H1 (cell line): ENCODE measurements around the gene UGT1A6. TPM values are rescaled to one million over a fixed set of nuclear protein-coding genes. Genes with fewer than 3 reads are reported as not detected.

ENCODE experiments used
- CTCF ChIA-PET: fragments of 300-600 bp; sonication (Branson Sonifier 250); formaldehyde crosslinking; loops from one replicate; lab custom pipeline; 2021; ENCODE audit not compliant: partially characterized antibody; lab: Charles Lee
- POLR2A ChIA-PET: fragments of 300-600 bp; sonication (Branson Sonifier 250); formaldehyde crosslinking; loops from one replicate; lab custom pipeline; 2021; ENCODE audit warnings: inconsistent platforms; ENCODE audit not compliant: partially characterized antibody; lab: Charles Lee
- DNase-seq, 2 experiments: peaks; one replicate each; pipeline versions ENCODE4 v3.0.0 to v3.0.0-alpha.2; 2010 to 2022; ENCODE audit warnings: low spot score in 2 of 2, low read depth in 1 of 2, mixed read lengths in 1 of 2
- FAIRE-seq: peaks from 2 replicates; lab custom pipeline; 2011; peaks lifted over from hg19 to GRCh38; lab: Jason Lieb, UNC
- H2AFZ ChIP-seq: 2 replicates; pipeline ENCODE4 v1.8.1; 2012; ENCODE audit warnings: low read length, inconsistent platforms
- H2AK5ac ChIP-seq: 2 replicates; pipeline ENCODE4 v1.6.1; 2013; ENCODE audit warnings: low read depth, low read length
- H2BK120ac ChIP-seq: replicated peaks from 2 replicates; pipeline ENCODE3; 2013; ENCODE audit warnings: low read depth, low read length, inconsistent platforms
- H2BK12ac ChIP-seq: 2 replicates; pipeline ENCODE4 v1.6.1; 2013; ENCODE audit warnings: low read depth, low read length
- H2BK15ac ChIP-seq: 2 replicates; pipeline ENCODE4 v1.6.1; 2013; ENCODE audit warnings: low read length
- H2BK20ac ChIP-seq: 2 replicates; pipeline ENCODE4 v1.6.1; 2013; ENCODE audit warnings: low read length
- H2BK5ac ChIP-seq: 2 replicates; pipeline ENCODE4 v1.6.1; 2013; ENCODE audit warnings: low read depth, low read length
- H3K14ac ChIP-seq: 2 replicates; pipeline ENCODE4 v1.6.1; 2013; ENCODE audit warnings: inconsistent platforms; ENCODE audit not compliant: insufficient read length
- H3K18ac ChIP-seq: 2 replicates; pipeline ENCODE4 v1.6.1; 2013; ENCODE audit warnings: low read length; ENCODE audit errors: extremely low read depth
- H3K23ac ChIP-seq: 2 replicates; pipeline ENCODE4 v1.6.1; 2013; ENCODE audit warnings: inconsistent platforms; ENCODE audit not compliant: insufficient read length
- H3K23me2 ChIP-seq: 2 replicates; pipeline ENCODE4 v1.6.1; 2013; ENCODE audit warnings: low read depth, low read length
- H3K27ac ChIP-seq: 2 replicates; pipeline ENCODE4 v1.6.1; 2011; ENCODE audit warnings: low read depth, low read length, inconsistent platforms
- H3K27me3 ChIP-seq, 4 experiments: replicated peaks in 1 of 4; 1 replicate in 1 of 4; 2 replicates in 3 of 4; pipeline versions ENCODE4 v1.6.1 to v1.8.1; 2011 to 2013; ENCODE audit warnings: low read length in 3 of 4, mild to moderate bottlenecking in 3 of 4, inconsistent platforms in 2 of 4, mixed read lengths in 2 of 4, moderate library complexity in 1 of 4; ENCODE audit not compliant: control insufficient read depth in 3 of 4, insufficient read depth in 3 of 4; ENCODE audit errors: extremely low read depth in 1 of 4
- H3K36me3 ChIP-seq, 4 experiments: 2 replicates each; pipeline versions ENCODE4 v1.6.1 to v1.8.1; 2011 to 2013; ENCODE audit warnings: mild to moderate bottlenecking in 4 of 4, low read length in 3 of 4, moderate library complexity in 2 of 4, control low read depth in 1 of 4, inconsistent platforms in 1 of 4; ENCODE audit not compliant: insufficient read depth in 4 of 4, control insufficient read depth in 2 of 4
- H3K4ac ChIP-seq: replicated peaks from 2 replicates; pipeline ENCODE3; 2013; ENCODE audit warnings: low read length, low read depth, mixed read lengths, inconsistent platforms; ENCODE audit not compliant: insufficient read length
- H3K4me1 ChIP-seq, 4 experiments: replicated peaks in 1 of 4; 1 replicate in 1 of 4; 2 replicates in 3 of 4; pipeline versions ENCODE4 v1.6.1 to v1.8.1; 2011 to 2013; ENCODE audit warnings: low read length in 3 of 4, inconsistent platforms in 2 of 4, mixed read lengths in 1 of 4; ENCODE audit not compliant: insufficient read depth in 4 of 4, control insufficient read depth in 3 of 4
- H3K4me2 ChIP-seq, 2 experiments: 2 replicates each; pipeline versions ENCODE4 v1.6.1 to v1.8.1; 2011 to 2013; ENCODE audit warnings: low read depth in 2 of 2, low read length in 2 of 2, control low read depth in 1 of 2, inconsistent platforms in 1 of 2, mild to moderate bottlenecking in 1 of 2; ENCODE audit not compliant: insufficient read depth in 1 of 2
- H3K4me3 ChIP-seq, 4 experiments: fragments of 200-600, 300-600 bp in 1 of 4; sonication (generic), shearing (Covaris generic), sonication (Bioruptor Twin) in 1 of 4; 2 replicates each; pipeline versions ENCODE4 v1.5.1 to v1.8.1; 2011 to 2016; ENCODE audit warnings: low read length in 4 of 4, low read depth in 3 of 4, control low read depth in 2 of 4, inconsistent platforms in 2 of 4, mild to moderate bottlenecking in 2 of 4, mixed read lengths in 1 of 4, moderate library complexity in 1 of 4; ENCODE audit not compliant: insufficient read depth in 2 of 4; ENCODE audit errors: extremely low read depth in 1 of 4
- H3K56ac ChIP-seq: replicated peaks from 2 replicates; pipeline ENCODE3; 2013; ENCODE audit warnings: low read depth, mild to moderate bottlenecking, mixed read lengths, low read length, inconsistent platforms; ENCODE audit not compliant: insufficient read length
- H3K79me1 ChIP-seq: 2 replicates; pipeline ENCODE4 v1.6.1; 2013; ENCODE audit warnings: low read depth, low read length, control low read depth
- H3K79me2 ChIP-seq, 2 experiments: 2 replicates each; pipeline versions ENCODE4 v1.6.1 to v1.8.1; 2012 to 2013; ENCODE audit warnings: low read length in 2 of 2, mild to moderate bottlenecking in 2 of 2, inconsistent platforms in 1 of 2; ENCODE audit not compliant: insufficient read depth in 2 of 2, control insufficient read depth in 1 of 2
- H3K9ac ChIP-seq, 4 experiments: replicated peaks in 1 of 4; 1 replicate in 1 of 4; 2 replicates in 3 of 4; pipeline versions ENCODE4 v1.6.1 to v1.8.1; 2011 to 2013; ENCODE audit warnings: low read depth in 3 of 4, low read length in 3 of 4, control low read depth in 2 of 4, mild to moderate bottlenecking in 2 of 4, moderate library complexity in 2 of 4, inconsistent platforms in 1 of 4; ENCODE audit errors: extremely low read depth in 1 of 4
- H3K9me3 ChIP-seq, 2 experiments: 2 replicates each; pipeline versions ENCODE4 v1.6.1 to v1.8.1; 2012 to 2013; ENCODE audit warnings: mild to moderate bottlenecking in 2 of 2, moderate library complexity in 2 of 2, control low read depth in 1 of 2, inconsistent platforms in 1 of 2, low read depth in 1 of 2, low read length in 1 of 2, mixed read lengths in 1 of 2; ENCODE audit not compliant: insufficient read depth in 2 of 2
- H4K20me1 ChIP-seq, 2 experiments: replicated peaks in 1 of 2; 2 replicates each; pipeline versions ENCODE3 to v1.8.1; 2011 to 2013; ENCODE audit warnings: inconsistent platforms in 2 of 2, low read length in 2 of 2, mild to moderate bottlenecking in 1 of 2; ENCODE audit not compliant: insufficient read depth in 2 of 2, control insufficient read depth in 1 of 2
- H4K5ac ChIP-seq: 2 replicates; pipeline ENCODE4 v1.6.1; 2013; ENCODE audit warnings: low read length, low read depth, mixed read lengths, inconsistent platforms; ENCODE audit not compliant: insufficient read length
- H4K8ac ChIP-seq: 2 replicates; pipeline ENCODE4 v1.8.0; 2013; ENCODE audit warnings: mild to moderate bottlenecking, moderate library complexity, low read length, inconsistent platforms; ENCODE audit not compliant: insufficient read depth; ENCODE audit errors: extremely low read depth
- H4K91ac ChIP-seq: replicated peaks from 2 replicates; pipeline ENCODE3; 2013; ENCODE audit warnings: low read length, mixed read lengths, inconsistent platforms; ENCODE audit not compliant: insufficient read length
- ASH2L ChIP-seq: fragments of 200-600, 300-600 bp; sonication (generic); IDR thresholded peaks from one replicate; pipeline ENCODE4 v1.7.1; 2017; ENCODE audit warnings: low read length
- BCL11A ChIP-seq, 2 experiments: IDR thresholded peaks; one replicate each; pipeline ENCODE4 v1.6.1; 2011; ENCODE audit warnings: low read depth in 2 of 2, low read length in 2 of 2, mild to moderate bottlenecking in 2 of 2
- EGR1 ChIP-seq: IDR thresholded peaks from 2 replicates; pipeline ENCODE4 v1.6.1; 2011; ENCODE audit warnings: low read depth, low read length, borderline replicate concordance
- EZH2 ChIP-seq: fragments of 200-600 bp; sonication (generic); IDR thresholded peaks from 2 replicates; pipeline ENCODE4 v1.7.1; 2012; ENCODE audit warnings: low read depth, mild to moderate bottlenecking, moderate library complexity, low read length, inconsistent platforms; ENCODE audit not compliant: severe bottlenecking
- JUN ChIP-seq: IDR thresholded peaks from 2 replicates; pipeline ENCODE4 v1.6.1; 2011; ENCODE audit warnings: low read depth, mild to moderate bottlenecking, improper control_type of control experiment, low read length
- KDM4A ChIP-seq: IDR thresholded peaks from one replicate; pipeline ENCODE4 v1.7.1; 2012; ENCODE audit warnings: low read depth, mild to moderate bottlenecking, moderate library complexity, low read length, inconsistent platforms; ENCODE audit not compliant: severe bottlenecking
- RFX5 ChIP-seq: IDR thresholded peaks from 2 replicates; pipeline ENCODE4 v1.6.1; 2011; ENCODE audit warnings: low read depth, low read length, improper control_type of control experiment, borderline replicate concordance
- SP1 ChIP-seq: IDR thresholded peaks from 2 replicates; pipeline ENCODE4 v1.6.1; 2011; ENCODE audit warnings: low read depth, low read length
- SRF ChIP-seq: IDR thresholded peaks from 2 replicates; pipeline ENCODE4 v1.6.1; 2011; ENCODE audit warnings: mild to moderate bottlenecking, low read depth, low read length, moderate library complexity
- SUZ12 ChIP-seq: fragments of 200-600 bp; sonication (generic); IDR thresholded peaks from 2 replicates; pipeline ENCODE4 v1.6.1; 2012; ENCODE audit warnings: mild to moderate bottlenecking, inconsistent platforms, low read length, moderate library complexity, mixed read lengths
- TCF12 ChIP-seq: IDR thresholded peaks from 2 replicates; pipeline ENCODE4 v1.6.1; 2011; ENCODE audit warnings: low read depth, mild to moderate bottlenecking, low read length
- TEAD4 ChIP-seq: IDR thresholded peaks from 2 replicates; pipeline ENCODE4 v1.6.1; 2012; ENCODE audit warnings: low read depth, low read length, inconsistent platforms, mixed read lengths
- ZNF274 ChIP-seq: IDR thresholded peaks from 2 replicates; pipeline ENCODE4 v1.7.0; 2012; ENCODE audit warnings: low read length, borderline replicate concordance; ENCODE audit errors: extremely low read depth
- WGBS, 2 experiments: shearing (Covaris generic) in 1 of 2; methylation state at CpG; one replicate each; pipeline versions ENCODE4 v1.1.6 to v1.1.7; 2013 to 2015; ENCODE audit warnings: low lambda C conversion rate in 2 of 2, mixed read lengths in 2 of 2, inconsistent platforms in 1 of 2, low coverage in 1 of 2, missing lambda C conversion rate in 1 of 2; ENCODE audit not compliant: insufficient replicate concordance in 2 of 2, insufficient coverage in 1 of 2, insufficient read length in 1 of 2; ENCODE audit errors: extremely low coverage in 1 of 2, missing lambda C conversion rate in 1 of 2; 5-methylcytosine and 5-hydroxymethylcytosine counted together
- polyA plus RNA-seq, 7 experiments: library from polyadenylated mRNA; depleted of rRNA in 3 of 7; stranded (reverse) in 5 of 7; unstranded in 2 of 7; fragments of >200 nt in 5 of 7; fragments of 200-250 nt in 2 of 7; gene quantifications; 1 replicate in 5 of 7; 2 replicates in 1 of 7; 4 replicates in 1 of 7; pipeline versions ENCODE4 v1.2.1 to v1.2.3, GENCODE V29; 2011 to 2013; ENCODE audit warnings: missing spikeins in 2 of 7, mixed read lengths in 2 of 7
- total RNA-seq: library from RNA; stranded (reverse); fragmentation: NEBNext Ultra II Directional; extraction: Animal tissue kit (Norgen Biotek cat#: 25700); gene quantifications from 2 replicates; pipeline ENCODE4 v1.2.1, GENCODE V29; 2021

UGT1A6 gene
- total and polyA plus RNA-seq, 2 of the 8 experiments (the other 6 are each of a cell fraction or from before 2014, with no cell fraction given): not detected

GRCh38 chr2:233801357-233802131, 108.9 kb downstream of the UGT1A6 start:
- no peak for FAIRE-seq
- Histone ChIP-seq H3K9me3 (peaks cover 0 to 4% of the 10 kb centered on the region in 2 experiments; a peak in 3 of 4 replicates), H3K4me3 (no peak overlapping the region), H4K5ac (no peak overlapping the region), H2BK12ac (no peak overlapping the region), H3K9ac (no peak overlapping the region), H3K4me1 (no peaks in the 10 kb centered on the region), H2BK5ac (no peak overlapping the region), H3K18ac (no peak overlapping the region), H3K56ac (no peak overlapping the region), H4K20me1 (no peaks in the 10 kb centered on the region), H3K79me2 (no peaks in the 10 kb centered on the region), H4K91ac (no peak overlapping the region), H3K79me1 (no peaks in the 10 kb centered on the region), H2AFZ (no peak overlapping the region), H3K36me3 (no peaks in the 10 kb centered on the region), H2BK15ac (no peak overlapping the region), H2BK20ac (no peak overlapping the region), H3K23ac (no peak overlapping the region), H4K8ac (no peak overlapping the region), H3K4me2 (no peak overlapping the region), H3K23me2 (no peaks in the 10 kb centered on the region), H2BK120ac (no peak overlapping the region), H3K27me3 (no peaks in the 10 kb centered on the region), H3K27ac (no peak overlapping the region), H2AK5ac (no peak overlapping the region), H3K4ac (no peak overlapping the region), H3K14ac (no peak overlapping the region)
- CTCF ChIA-PET: interaction anchor here (1.0 kb wide), 1 partner anchor 16 kb away, joined by 3 read pairs; no protein-coding TSS in a partner anchor
- peak in 1 of 2 experiments; percentile 13 for DNase-seq
- POLR2A ChIA-PET: no interaction called here
- 81% methylated on average over 9 of the region's 9 CpGs; no CpG with 5 or more reads in 1 of the 2 experiments for WGBS, 2 experiments
- TF ChIP-seq ASH2L: no peak
- TF ChIP-seq TCF12: no peak
- no peak for TF ChIP-seq EZH2
- no peak for TF ChIP-seq BCL11A (IDR thresholded peaks at IDR 0.05; ENCODE audit: low read depth in 2 of 2, low read length in 2 of 2)
- no peak for TF ChIP-seq KDM4A
- no peak for TF ChIP-seq ZNF274
- TF ChIP-seq SRF: no peak
- no peak for TF ChIP-seq SP1
- TF ChIP-seq EGR1: no peak
- no peak for TF ChIP-seq JUN
- TF ChIP-seq TEAD4: no peak
- TF ChIP-seq SUZ12: no peak
- no peak for TF ChIP-seq RFX5
